ENCODE data around the gene UBE2G1. TPM values are rescaled to one million over a fixed set of nuclear protein-coding genes. Genes with fewer than 3 reads are reported as not detected.

Gene UBE2G1
- total RNA-seq, 2 donors from 2014 or later = 38.8 to 47.7 TPM

GRCh38 chr17:4295686-4296085, 70.8 kb downstream of the UBE2G1 start:
- H3K36me3 ChIP-seq = peaks cover 5% of the 10 kb centered on the region
- DNase-seq (ENCODE audit: low spot score) (no peak), ATAC-seq (ENCODE audit: insufficient number of reproducible peaks, low FRiP score, low read depth) (no peak)
- no peak overlapping the region for H3K27ac ChIP-seq
- no peak for TF ChIP-seq CTCF (IDR thresholded peaks at IDR 0.05)
- H3K4me3 ChIP-seq = no peak overlapping the region
- H3K4me1 ChIP-seq (ENCODE audit: control insufficient read depth in 1 of 2, low read depth in 2 of 2) = no peaks in the 10 kb centered on the region
- H3K9me3 ChIP-seq = no peaks in the 10 kb centered on the region
- H3K27me3 ChIP-seq (replicated peaks; ENCODE audit: insufficient read depth) = no peaks in the 10 kb centered on the region

- Histone ChIP-seq H3K4me3 (no peak overlapping the region), H3K27ac (no peak overlapping the region), H3K9me3 (no peaks in the 10 kb centered on the region), H3K27me3 (replicated peaks; ENCODE audit: insufficient read depth) (no peaks in the 10 kb centered on the region), H3K36me3 (peaks cover 7% of the 10 kb centered on the region), H3K4me1 (ENCODE audit: control insufficient read depth in 1 of 2, low read depth in 2 of 2) (no peaks in the 10 kb centered on the region)
- TF ChIP-seq CTCF (IDR thresholded peaks at IDR 0.05) = no peak
- DNase-seq (ENCODE audit: low spot score) = no peak
- ATAC-seq (ENCODE audit: insufficient number of reproducible peaks, low FRiP score, low read depth) = no peak
Measured at GRCh38 chr17:4293572-4293971, 72.9 kb downstream of the UBE2G1 start.

GRCh38 chr17:4287710-4288109, 78.8 kb downstream of the UBE2G1 start:
- no peaks in the 10 kb centered on the region for H3K4me1 ChIP-seq (ENCODE audit: control insufficient read depth in 1 of 2, low read depth in 2 of 2)

GRCh38 chr17:4276514-4276913, 90.0 kb downstream of the UBE2G1 start:
- Histone ChIP-seq H3K27me3 (replicated peaks; ENCODE audit: insufficient read depth) (no peaks in the 10 kb centered on the region), H3K9me3 (no peaks in the 10 kb centered on the region), H3K4me3 (no peak overlapping the region), H3K4me1 (ENCODE audit: control insufficient read depth in 1 of 2, low read depth in 2 of 2) (no peaks in the 10 kb centered on the region), H3K27ac (no peak overlapping the region), H3K36me3 (no peaks in the 10 kb centered on the region)
- no peak for TF ChIP-seq CTCF (IDR thresholded peaks at IDR 0.05)
- ATAC-seq (ENCODE audit: insufficient number of reproducible peaks, low FRiP score, low read depth) (no peak), DNase-seq (ENCODE audit: low spot score) (no peak)

More at GRCh38 chr17:4287710-4288109, 78.8 kb downstream of the UBE2G1 start:
- ATAC-seq (ENCODE audit: insufficient number of reproducible peaks, low FRiP score, low read depth) = no peak
- Histone ChIP-seq H3K9me3 (no peaks in the 10 kb centered on the region), H3K27me3 (replicated peaks; ENCODE audit: insufficient read depth) (no peaks in the 10 kb centered on the region), H3K4me3 (no peak overlapping the region), H3K36me3 (peaks cover 13% of the 10 kb centered on the region), H3K27ac (no peak overlapping the region)
- no peak for DNase-seq (ENCODE audit: low spot score)
- no peak for TF ChIP-seq CTCF (IDR thresholded peaks at IDR 0.05)

- Histone ChIP-seq H3K27ac (no peak overlapping the region), H3K4me1 (ENCODE audit: control insufficient read depth in 1 of 2, low read depth in 2 of 2) (peaks cover 0 to 12% of the 10 kb centered on the region in 2 donors), H3K36me3 (peaks cover 5% of the 10 kb centered on the region), H3K27me3 (replicated peaks; ENCODE audit: insufficient read depth) (no peaks in the 10 kb centered on the region), H3K4me3 (no peak overlapping the region), H3K9me3 (no peaks in the 10 kb centered on the region)
- no peak for TF ChIP-seq CTCF (IDR thresholded peaks at IDR 0.05)
- ATAC-seq (ENCODE audit: insufficient number of reproducible peaks, low FRiP score, low read depth) = no peak
- DNase-seq (ENCODE audit: low spot score) = no peak
Measured at GRCh38 chr17:4272972-4273368, 93.5 kb downstream of the UBE2G1 start.

Data from thoracic aorta (tissue), 2 donors.